BJ (cell line): Measurements from ENCODE around the gene ZNF32. TPM values are rescaled to one million over a fixed set of nuclear protein-coding genes. Genes with fewer than 3 reads are reported as not detected.
A peak's percentile ranks its signal among the peaks of the same experiment; 100 is the strongest.
"Not testable (repeated sequence)": the region's sequence is repeated elsewhere in the genome, so short reads cannot be mapped to it uniquely, and the experiment has no call there.

Experiments
- CTCF ChIA-PET: fragments of 350-600 bp; formaldehyde crosslinking; extraction: SDS; loops from one replicate; lab custom pipeline; 2021; ENCODE audit warnings: antibody characterized with exemption, inconsistent platforms; lab: Yijun Ruan, JAX
- POLR2A ChIA-PET: fragments of 300-600 bp; sonication (Branson Sonifier 250); formaldehyde crosslinking; extraction: SDS; loops from one replicate; lab custom pipeline; 2021; ENCODE audit warnings: antibody characterized with exemption; lab: Charles Lee
- DNase-seq: peaks from one replicate; pipeline ENCODE4 v3.0.0-alpha.2; 2011; ENCODE audit warnings: low read depth
- H3K27me3 ChIP-seq: 2 replicates; pipeline ENCODE4 v1.6.0; 2011; ENCODE audit warnings: low read length; ENCODE audit not compliant: control insufficient read depth, insufficient read depth
- H3K36me3 ChIP-seq: 2 replicates; pipeline ENCODE4 v1.5.1; 2011; ENCODE audit warnings: low read length; ENCODE audit not compliant: control insufficient read depth, insufficient read depth
- H3K4me3 ChIP-seq: 2 replicates; pipeline ENCODE4 v1.5.1; 2011; ENCODE audit warnings: low read depth, mild to moderate bottlenecking, control low read depth, low read length
- CTCF ChIP-seq: IDR thresholded peaks from 2 replicates; pipeline ENCODE4 v1.5.1; 2011; ENCODE audit warnings: low read depth, mild to moderate bottlenecking, control low read depth, inconsistent platforms, low read length, moderate library complexity; ENCODE audit not compliant: insufficient read depth
- polyA plus RNA-seq: library from polyadenylated mRNA; depleted of rRNA; stranded (reverse); fragments of >200 nt; gene quantifications from 2 replicates; pipeline ENCODE4 v1.2.3, GENCODE V29; 2011

ZNF32 gene
- polyA plus RNA-seq, 1 experiment, result 38.6 TPM

- DNase-seq, result no peak
- CTCF ChIA-PET, result no interaction called here
- Histone ChIP-seq H3K27me3 (no peaks in the 10 kb centered on the region), H3K4me3 (no peak overlapping the region), H3K36me3 (no peaks in the 10 kb centered on the region)
- TF ChIP-seq CTCF, result no peak
- POLR2A ChIA-PET, result no interaction called here
Observed at GRCh38 chr10:43610636-43611035, 38.0 kb downstream of the ZNF32 start.

- H3K4me3 ChIP-seq, result peak overlapping the region; percentile 93; the same call in 1 of the 2 replicates
- CTCF ChIA-PET, result interaction anchor here (0.7 kb wide), 1 partner anchor 12 kb away, joined by 3 read pairs; no protein-coding TSS in a partner anchor
Observed at GRCh38 chr10:43607199-43607573, 41.5 kb downstream of the ZNF32 start.

GRCh38 chr10:43606323-43607198 is 42.1 kb downstream of the ZNF32 start, which contains the start of gene ZNF485:
Gene ZNF485 (plus strand): TSS chr10:43606438. CDS start chr10:43607051, 613 bp downstream.
- peak within 1 kb of the TSS; percentile 93 for H3K4me3 ChIP-seq
- DNase-seq, result no peak
- no peak for TF ChIP-seq CTCF
- ChIA-PET POLR2A (interaction anchor here (0.6 kb wide), 1 partner anchor 1456 kb away, joined by 3 read pairs; no protein-coding TSS in a partner anchor), CTCF (interaction anchor here (0.7 kb wide), 1 partner anchor 12 kb away, joined by 3 read pairs; no protein-coding TSS in a partner anchor)
- H3K36me3 ChIP-seq, result no peaks in the 10 kb centered on the region
- peaks cover 2% of the 10 kb centered on the region; the same call in 1 of the 2 replicates for H3K27me3 ChIP-seq

More at GRCh38 chr10:43607199-43607573, 41.5 kb downstream of the ZNF32 start:
- POLR2A ChIA-PET, result interaction anchor here (0.6 kb wide), 1 partner anchor 1455 kb away, joined by 3 read pairs; no protein-coding TSS in a partner anchor
- H3K27me3 ChIP-seq, result 0 out of 2 replicates have a peak, but pooled peaks cover 2% of the 10 kb centered on the region
- no peak for TF ChIP-seq CTCF
- no peaks in the 10 kb centered on the region for H3K36me3 ChIP-seq
- DNase-seq, result no peak

- TF ChIP-seq CTCF, result no peak
- Histone ChIP-seq H3K4me3 (peak overlapping the region; percentile 93), H3K27me3 (peaks cover 2% of the 10 kb centered on the region; the same call in 1 of the 2 replicates), H3K36me3 (no peaks in the 10 kb centered on the region)
- CTCF ChIA-PET, result no interaction called here
- POLR2A ChIA-PET, result no interaction called here
- no peak for DNase-seq
Observed at GRCh38 chr10:43605850-43606322, 42.8 kb downstream of the ZNF32 start.

GRCh38 chr10:43601576-43601975 is 47.1 kb downstream of the ZNF32 start:
- H3K27me3 ChIP-seq, H3K36me3 ChIP-seq, CTCF ChIA-PET, H3K4me3 ChIP-seq, POLR2A ChIA-PET, DNase-seq: not testable (repeated sequence)
